ENCODE data around the gene TRDMT1. TPM values are rescaled to one million over a fixed set of nuclear protein-coding genes. Genes with fewer than 3 reads are reported as not detected.
"Not testable (repeated sequence)": the region's sequence is repeated elsewhere in the genome, so short reads cannot be mapped to it uniquely, and the experiment has no call there.

TRDMT1 gene
- total RNA-seq, 1 donor = 8.9 TPM

DNA sequence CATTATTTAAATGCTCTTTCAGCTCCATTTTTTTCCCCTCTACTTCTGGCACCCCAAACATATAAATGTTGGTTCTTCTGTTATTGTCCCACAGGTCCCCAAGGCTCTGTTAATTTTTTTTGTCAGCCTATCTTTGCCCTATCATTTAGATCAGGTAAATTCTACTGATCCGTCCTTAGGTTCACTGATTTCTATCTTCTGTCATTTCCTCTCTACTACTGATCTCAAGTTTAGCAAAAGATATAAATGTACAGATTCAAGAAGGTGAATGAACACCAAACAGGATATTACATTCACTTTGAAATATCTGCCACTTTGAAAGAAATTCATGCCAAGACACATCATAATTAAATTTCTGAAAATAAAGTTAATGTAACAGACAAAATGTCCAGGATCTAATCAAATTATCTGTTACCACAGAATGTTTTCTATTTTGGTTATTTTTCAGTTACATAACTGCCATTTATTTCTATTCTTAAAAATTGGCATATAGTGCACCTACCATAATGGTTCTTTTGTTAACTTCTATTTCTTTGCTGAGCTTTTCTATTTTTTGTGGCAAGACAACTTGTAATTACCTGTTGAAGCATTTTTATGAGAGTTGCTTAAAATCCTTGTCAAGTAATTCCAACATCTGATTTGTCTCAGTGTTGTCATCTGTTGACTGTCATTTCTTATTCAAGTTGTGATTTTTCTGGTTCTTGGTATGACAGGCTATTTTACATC lies 59.8 kb downstream of the TRDMT1 start:
- no peak for DNase-seq (ENCODE audit: low read depth in 2 of 3, low spot score in 2 of 3)

DNA sequence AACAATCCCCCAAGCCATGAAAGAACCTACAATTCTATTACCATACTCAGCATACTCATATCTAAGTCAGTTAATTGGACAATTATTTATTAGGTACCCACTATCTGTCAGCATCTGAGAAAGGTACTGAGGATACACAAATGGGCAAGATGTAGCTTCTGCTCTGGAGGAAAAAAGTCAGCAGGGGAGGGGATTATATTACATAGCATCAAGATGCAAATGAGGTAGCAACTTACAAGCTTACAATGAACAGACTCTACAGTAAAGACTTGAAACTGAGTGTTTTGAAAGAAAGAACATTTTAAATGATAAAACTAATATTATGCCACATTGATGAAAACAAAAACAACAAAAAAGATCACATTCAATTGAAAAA lies 61.1 kb downstream of the TRDMT1 start:
- DNase-seq (ENCODE audit: low read depth in 2 of 3, low spot score in 2 of 3) = no peak

DNA sequence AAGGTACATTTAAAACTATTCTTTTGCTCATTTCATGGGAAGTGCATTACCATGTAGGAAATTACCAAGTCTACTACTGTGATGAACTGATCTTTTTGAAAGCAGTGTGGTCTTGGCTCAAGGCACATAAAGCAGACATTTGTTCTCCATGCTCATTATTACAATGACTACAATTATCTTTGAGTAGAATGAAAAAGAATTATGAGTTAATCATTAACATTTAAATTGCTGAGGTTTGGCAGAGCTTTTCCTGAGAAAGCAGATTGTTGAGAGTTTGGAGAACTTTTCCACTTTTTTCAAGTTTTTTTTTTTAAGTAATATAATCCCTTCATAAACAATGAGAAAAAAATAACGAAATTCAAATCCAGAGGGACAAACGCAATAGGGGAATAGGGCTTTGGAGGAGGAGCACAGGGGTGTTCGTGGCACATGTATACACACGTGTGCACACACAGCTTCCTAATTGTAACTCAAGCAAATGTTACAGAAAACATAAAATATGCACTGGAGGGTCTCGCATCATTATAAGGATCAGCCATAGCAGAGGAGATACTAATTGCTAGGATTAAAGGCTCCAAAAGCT lies 62.9 kb downstream of the TRDMT1 start:
- no peak for DNase-seq (ENCODE audit: low read depth in 2 of 3, low spot score in 2 of 3)

DNA sequence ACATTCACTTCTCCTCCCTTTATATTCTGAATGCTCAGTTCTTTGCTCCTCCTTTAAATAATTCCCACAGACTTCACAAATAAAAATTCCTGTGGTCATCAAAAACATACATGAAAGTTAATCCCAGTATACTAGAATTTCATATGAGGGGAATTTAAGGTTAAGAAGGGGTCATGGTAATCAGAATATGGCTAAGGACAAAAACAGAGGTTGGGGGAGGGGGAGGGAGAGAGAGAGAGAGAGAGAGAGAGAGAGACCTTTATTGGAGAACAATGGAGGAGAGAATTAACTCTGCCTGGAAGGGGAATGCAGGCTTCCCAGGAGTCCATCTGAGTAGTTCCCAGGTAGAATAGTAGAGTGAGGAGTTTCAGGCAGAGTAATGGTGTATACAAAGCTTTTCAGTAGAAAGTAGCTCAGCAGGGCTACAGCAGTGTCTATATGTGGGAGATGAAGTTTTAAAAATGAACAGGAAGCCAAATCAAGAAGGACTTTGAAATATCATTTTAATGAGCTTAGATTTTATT lies 66.7 kb downstream of the TRDMT1 start:
- DNase-seq (ENCODE audit: low read depth in 2 of 3, low spot score in 2 of 3) = no peak

DNA sequence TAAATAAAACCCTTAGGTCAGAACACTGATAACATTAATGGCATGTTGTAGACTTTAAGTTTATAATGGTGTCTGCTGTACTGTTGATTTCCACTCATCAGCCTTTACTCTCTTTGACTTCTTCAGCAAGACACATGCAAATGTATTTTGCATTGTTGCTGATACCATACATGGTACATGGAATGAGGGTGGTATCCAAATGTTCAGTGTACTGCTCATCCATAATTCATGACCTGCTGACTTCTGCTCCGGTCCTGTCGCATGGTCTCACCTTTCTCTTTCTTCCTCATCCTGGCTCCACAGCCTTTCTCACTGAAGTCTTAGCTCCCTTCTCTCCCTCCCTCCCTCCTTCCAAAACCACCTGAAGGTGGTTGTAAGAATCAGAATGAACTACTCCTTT lies 67.2 kb downstream of the TRDMT1 start:
- DNase-seq (ENCODE audit: low read depth in 2 of 3, low spot score in 2 of 3) = no peak

DNA sequence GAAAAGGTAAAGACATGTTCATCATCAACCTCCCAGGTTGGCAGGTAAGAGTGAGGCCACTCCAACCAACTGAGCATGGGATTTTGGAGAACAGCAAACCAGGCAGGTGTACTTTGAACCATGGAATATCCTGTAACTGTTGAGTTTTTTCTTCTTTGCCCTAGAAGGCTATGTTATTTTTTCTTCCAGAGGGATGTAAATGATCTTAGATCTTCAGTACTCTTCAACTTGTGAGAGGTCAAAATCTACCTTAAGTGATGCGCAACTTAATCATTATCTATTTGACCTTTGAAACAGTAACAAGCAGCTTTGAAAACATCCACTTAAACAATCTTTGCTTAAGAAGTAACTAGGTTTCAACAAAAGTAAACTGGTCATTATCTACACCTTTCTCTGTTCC lies 71.7 kb downstream of the TRDMT1 start, which contains the start of gene CUBN:
TSS of gene CUBN (minus strand) at position 71 of the 400 bp plus-strand sequence. CDS start at position 25, 46 bp downstream.
- no peak for DNase-seq (ENCODE audit: low read depth in 2 of 3, low spot score in 2 of 3)

DNA sequence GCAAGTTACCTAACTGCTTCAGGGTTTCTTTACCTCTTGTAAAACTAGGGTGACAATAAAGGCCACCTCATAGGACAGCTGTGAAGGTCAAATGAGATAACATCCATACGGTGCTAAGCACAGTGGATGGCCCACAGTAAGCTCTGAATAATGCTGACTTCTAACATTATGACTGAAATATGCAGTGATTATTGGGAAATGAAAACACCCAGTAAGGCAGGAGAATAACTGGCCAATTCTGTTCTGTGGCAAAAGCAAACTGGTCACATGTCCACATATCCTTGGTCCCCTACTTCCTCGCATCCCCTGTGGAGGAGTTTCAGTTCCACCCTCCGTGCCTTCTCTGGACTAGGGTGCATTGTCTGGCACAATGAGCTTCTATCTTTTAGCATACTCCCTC lies 73.2 kb downstream of the TRDMT1 start:
- DNase-seq (ENCODE audit: low read depth in 2 of 3, low spot score in 2 of 3) = no peak

DNA sequence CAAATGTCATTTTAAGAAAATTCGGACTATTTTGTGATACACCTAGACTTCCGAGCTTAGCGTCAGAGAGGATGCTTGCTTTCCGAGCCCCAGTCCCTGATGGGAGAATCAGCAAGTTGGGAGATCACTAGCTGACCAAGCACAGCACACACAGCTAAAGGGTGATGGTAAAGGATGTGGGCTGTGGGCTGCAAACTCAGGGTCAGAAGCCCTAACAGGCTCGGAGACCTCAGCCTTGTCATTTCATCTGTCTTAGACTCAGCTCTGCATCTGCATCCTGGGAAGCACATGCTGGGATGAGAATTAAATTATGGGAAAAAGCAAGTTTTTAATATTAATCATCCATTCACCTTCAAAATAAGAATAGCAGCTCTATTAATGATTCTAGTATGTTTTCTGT lies 75.1 kb downstream of the TRDMT1 start:
- DNase-seq (ENCODE audit: low read depth in 2 of 3, low spot score in 2 of 3) = no peak

DNA sequence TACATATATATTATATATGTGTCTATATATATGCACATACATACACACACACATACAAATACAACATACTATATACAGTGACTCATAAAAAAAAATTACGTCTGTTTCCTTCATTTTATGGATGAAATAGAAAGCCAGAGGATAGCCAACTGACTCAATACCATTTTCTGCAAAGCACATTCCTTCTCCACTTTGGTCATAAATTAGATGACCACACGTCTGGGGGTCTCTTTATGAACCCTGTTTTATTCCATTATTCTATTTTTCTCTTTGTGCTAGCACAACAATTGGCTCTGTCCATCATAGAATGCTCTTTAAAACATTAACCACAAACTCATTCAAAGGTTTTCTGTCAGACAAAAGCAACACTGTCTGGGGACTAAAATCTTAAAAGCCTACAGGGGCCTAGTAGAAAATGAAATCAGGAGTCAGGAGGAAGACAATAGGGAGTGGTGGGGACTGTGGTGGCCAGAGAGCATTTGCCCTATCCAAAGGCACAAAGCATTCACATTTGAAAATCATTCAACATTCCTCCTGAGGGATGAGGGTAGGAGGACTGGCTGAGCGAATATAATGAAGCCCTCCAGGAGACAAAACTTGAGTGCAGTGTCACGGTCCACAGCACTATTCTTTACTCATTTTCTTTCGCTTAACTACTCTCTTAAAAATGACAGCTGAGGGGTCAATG lies 76.1 kb downstream of the TRDMT1 start:
- DNase-seq (ENCODE audit: low read depth in 2 of 3, low spot score in 2 of 3) = no peak

DNA sequence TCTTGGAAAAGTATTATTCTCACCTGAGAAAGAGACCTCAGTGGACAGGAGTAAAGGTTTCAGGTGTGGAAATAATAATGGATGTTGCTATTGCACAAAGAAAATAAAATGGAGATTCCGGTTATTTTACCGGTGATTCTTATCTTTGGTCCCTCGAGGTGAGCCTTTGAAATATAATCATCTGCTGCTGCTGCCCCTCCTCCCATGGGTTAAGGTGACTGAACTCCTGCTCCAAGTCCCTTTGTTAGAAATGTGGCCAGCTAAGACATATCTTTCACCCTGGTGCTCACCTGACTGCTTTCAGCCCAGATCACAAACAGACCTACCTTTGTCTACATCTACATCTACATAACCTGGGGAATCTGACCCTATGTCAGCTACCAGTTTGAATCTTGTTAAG lies 77.5 kb downstream of the TRDMT1 start:
- no peak for DNase-seq (ENCODE audit: low read depth in 2 of 3, low spot score in 2 of 3)

DNA sequence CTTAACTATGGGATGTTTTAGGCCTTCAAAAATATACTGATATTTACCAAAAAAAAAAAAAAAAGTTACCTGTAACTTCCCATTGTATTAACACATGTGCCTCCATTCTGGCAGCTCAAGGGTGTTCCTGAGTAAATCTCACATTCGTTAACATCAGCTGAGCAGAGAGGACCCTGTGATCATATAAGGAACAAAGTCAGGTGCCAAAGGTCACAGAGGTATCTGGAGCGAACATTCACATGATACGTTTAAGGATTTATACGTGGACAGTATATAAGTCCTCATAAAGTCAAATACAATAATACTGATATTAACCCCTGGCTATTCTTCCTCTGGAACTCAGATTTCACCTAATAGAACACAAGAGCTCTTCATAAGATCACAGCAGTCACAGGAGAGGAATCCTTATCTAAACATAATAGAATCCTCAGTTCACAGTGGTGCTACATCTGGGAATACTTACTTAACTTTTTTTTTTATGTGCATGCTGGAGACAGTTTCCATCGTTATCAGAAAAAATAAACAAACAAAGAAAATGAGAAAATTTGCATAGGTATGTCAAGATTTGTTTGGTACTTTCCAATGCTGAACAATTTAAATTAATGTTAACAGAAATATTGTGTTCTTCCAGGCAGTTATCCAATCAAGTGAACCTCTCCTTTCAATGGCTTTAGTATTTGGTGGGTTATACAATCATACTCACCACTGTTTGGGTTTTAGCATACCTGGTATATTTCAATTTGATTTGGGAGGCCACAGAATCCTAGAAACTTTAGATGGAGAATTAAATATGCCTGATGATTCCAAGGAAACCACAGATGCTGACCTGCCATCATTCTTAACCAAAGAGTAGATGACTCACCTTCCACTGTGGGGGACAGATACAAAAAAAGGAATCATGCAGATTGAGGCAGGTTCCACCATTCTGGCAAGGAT lies 78.5 kb downstream of the TRDMT1 start:
- no peak for DNase-seq (ENCODE audit: low read depth in 2 of 3, low spot score in 2 of 3)

DNA sequence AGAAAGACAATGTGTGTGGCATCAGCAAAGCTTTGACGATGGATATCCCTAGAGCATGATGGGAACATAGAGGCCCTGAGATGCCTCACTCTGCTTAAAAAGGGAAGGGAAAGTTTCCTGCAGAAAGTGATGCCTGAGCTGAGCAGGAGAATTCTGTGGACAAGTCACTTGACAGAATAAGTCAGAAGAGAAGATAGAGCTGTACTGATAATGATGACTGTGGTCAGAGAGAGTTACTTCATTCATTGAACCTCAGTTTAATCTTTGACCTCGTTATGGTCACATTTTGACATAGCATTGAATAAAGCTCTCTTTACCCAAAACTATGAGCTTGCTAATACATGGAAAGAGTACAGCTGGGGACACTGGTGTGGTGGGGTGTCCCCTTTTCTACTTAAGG lies 79.4 kb downstream of the TRDMT1 start:
- no peak for DNase-seq (ENCODE audit: low read depth in 2 of 3, low spot score in 2 of 3)

DNA sequence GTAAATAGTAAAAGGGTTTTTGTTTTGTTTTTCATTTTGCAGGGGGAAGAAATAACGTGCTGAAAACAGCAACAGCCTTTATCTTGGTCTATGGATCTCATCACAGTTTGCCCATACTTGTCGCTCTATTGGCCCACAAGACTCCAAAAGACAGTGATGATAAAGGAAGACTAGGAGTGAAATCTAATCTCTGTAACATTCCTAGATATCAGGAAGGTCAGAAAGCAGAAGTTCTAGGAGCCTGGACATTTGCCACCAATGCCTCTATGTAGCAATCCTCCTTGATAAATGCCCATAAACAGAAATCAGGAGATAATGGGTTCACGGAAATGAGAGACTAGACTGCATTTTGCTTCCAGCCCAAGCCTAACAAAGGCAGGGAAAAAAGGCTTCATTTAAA lies 80.8 kb downstream of the TRDMT1 start:
- DNase-seq (ENCODE audit: low read depth in 2 of 3, low spot score in 2 of 3) = no peak

DNA sequence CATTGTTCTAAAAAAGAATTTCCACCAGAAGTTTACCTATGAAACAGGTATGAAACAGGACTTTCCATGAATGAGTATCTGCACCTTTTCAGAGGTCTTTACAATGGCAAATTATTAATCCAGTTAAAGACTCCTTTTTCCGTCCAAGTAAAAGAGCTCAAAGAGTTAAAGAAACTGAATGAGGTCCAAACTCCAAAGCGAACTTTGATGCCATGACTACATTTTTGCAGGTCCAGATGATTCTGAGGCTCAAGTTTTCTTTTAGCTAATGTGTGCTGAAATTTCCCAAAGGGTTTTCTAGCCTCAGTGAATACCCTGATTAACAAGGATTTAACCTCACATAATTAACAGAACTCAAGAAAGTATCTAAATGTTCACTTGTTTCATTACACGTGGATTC lies 81.6 kb downstream of the TRDMT1 start:
- no peak for DNase-seq (ENCODE audit: low read depth in 2 of 3, low spot score in 2 of 3)

DNA sequence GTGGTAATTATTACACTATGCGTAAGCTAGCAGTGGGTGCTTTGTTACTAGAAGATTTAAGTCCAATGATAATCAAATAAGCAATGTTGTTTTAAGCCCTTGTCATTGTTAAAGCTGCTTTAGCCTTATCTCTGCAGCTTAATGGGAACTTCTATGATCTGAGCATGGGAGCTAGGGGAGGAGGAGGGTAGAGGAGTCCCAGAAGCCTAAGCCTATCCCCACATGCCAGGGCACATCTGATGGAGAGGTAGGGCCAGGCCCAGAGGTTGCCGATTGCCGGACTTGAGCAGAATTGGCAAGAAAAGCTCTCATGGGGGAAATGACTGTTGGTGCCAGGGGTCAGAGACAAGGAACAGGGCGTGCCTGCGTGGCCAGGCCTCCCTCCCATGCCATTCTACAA lies 85.3 kb downstream of the TRDMT1 start:
- DNase-seq (ENCODE audit: low read depth in 2 of 3, low spot score in 2 of 3) = no peak

DNA sequence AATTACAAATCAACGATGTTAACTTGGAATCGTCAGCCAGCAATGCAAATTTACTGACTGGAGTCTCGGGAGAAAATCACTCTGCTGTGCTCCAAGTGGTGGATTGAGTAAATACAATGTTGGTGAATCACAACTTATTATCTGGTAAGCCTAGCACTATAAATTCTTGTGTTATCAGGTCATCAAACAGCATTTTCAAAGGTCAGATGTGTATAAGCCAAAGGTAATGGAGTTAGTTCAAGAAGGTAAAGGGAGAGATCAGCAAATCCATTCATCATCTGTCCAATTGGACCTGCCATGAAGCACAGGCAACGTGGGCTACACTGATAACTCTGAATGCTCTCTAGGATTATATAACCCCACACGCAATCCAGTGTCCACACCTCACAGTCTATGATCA lies 85.8 kb downstream of the TRDMT1 start:
- DNase-seq (ENCODE audit: low read depth in 2 of 3, low spot score in 2 of 3) = no peak

DNA sequence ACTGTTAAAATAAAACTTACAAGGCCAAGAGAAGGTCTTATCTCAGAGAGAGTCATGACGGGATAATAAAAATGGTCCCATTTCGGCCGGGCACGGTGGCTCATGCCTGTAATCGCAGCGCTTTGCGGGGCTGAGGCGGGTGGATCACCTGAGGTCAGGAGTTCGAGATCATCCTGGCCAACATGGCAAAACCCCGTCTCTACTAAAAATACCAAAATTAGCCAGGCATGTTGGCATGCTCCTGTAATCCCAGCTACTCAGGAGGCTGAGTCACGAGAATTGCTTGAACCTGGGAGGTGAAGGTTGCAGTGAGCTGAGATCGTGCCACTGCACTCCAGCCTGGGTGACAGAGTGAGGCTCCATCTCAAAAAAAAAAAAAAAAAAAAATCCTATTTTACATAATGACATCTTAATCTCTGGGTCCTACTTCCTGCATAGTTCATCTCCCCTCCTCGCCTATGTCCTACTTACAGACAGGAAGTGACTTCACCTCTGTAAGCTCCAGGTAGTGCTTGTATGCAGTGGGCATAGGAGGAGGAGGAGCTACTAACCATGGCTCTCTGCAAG lies 86.5 kb downstream of the TRDMT1 start:
- not testable (repeated sequence) for DNase-seq (ENCODE audit: low read depth in 2 of 3, low spot score in 2 of 3)

DNA sequence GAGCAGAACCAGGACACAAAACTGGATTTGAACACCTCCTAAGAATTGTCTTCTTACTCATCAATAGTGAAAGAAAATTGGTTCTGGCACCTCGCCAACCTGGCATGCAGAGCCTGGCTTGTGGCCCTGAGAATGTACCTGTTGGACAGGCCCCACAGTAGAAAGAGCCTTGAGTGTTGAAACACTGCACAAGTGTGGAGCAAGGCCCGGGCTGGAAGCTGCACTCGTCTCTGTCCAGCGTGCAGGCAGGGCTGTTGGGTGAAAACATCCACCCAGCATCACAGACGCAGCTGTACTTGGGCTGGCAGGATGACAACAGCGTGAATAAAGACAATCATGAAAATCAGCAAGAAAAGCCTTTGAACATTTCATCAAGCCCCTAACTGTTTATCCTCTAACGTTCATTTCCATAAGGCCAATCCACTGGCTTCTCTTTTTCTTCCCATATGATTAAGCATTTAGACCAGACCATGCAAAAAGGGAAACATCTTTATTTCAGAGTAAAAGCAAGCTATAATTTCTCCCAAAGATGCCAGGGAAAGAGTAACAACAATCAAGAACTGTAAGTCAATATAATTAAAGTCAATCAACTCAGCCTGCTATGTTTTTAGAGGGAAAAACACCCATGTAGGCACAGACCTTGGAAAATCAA lies 87.5 kb downstream of the TRDMT1 start:
- DNase-seq (ENCODE audit: low read depth in 2 of 3, low spot score in 2 of 3) = no peak

DNA sequence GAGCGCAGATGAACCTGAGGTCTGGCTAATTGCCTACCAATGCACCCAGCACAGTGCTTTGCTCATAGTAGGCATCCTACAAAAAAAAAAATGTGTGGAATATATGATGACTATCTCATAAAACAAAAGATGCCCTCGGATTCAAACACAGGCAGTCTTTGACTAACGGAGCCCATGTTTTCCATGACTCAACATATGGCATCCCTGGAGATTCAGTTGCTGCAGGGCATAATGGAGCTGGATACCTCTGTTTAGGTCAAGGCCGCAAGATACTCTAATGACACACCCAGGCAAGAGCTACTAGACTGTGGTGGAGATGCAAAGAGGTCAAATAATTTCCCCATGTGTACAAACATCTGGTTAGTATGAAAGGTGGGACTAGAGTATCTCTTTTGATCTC lies 88.1 kb downstream of the TRDMT1 start:
- DNase-seq (ENCODE audit: low read depth in 2 of 3, low spot score in 2 of 3) = no peak

DNA sequence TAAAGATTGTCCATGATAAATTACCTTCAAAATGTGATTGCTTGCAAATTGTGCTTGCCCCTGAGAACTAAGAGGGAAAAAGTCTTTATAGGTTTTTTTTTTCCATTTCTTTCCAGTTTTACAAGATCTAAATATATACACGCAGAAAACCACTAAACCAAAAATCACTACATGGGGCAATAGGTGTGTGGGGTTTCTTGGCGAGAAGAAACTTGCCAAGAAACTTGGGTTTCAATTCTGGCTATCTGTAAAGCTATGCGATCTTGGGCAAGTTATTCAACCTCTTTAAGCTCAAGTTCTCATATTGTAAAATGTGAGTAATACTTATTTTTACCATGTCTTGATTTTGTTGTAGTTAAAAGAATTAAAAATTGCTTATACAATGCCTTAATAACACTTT lies 88.9 kb downstream of the TRDMT1 start:
- DNase-seq (ENCODE audit: low read depth in 2 of 3, low spot score in 2 of 3) = no peak

All from hematopoietic multipotent progenitor cell (in vitro differentiated cells).